GM12878 (cell line): ENCODE data around the gene SUSD1. TPM values are rescaled to one million over a fixed set of nuclear protein-coding genes. Genes with fewer than 3 reads are reported as not detected.

Source experiments
- ATAC-seq: fragments of 200-7000 bp; cut with Tn5 transposase; 3 replicates; pipeline ENCODE4 v1.9.1; 2020; ENCODE audit warnings: mild to moderate bottlenecking, moderate library complexity
- BruUV-seq: library from RNA; stranded (reverse); fragments of 400-500 nt; replicated peaks from 2 replicates; lab custom pipeline; 2021; lab: Mats Ljungman, UMichigan
- CTCF ChIA-PET: fragments of 300-600 bp; sonication (Branson Sonifier 250); formaldehyde crosslinking; extraction: SDS; loops from one replicate; lab custom pipeline; 2021; ENCODE audit warnings: inconsistent platforms; lab: Yijun Ruan, JAX
- POLR2A ChIA-PET: fragments of 350-600 bp; formaldehyde crosslinking; extraction: SDS; loops from one replicate; lab custom pipeline; 2021; ENCODE audit warnings: inconsistent platforms; lab: Charles Lee
- RAD21 ChIA-PET: fragments of 300-600 bp; sonication (Branson Sonifier 250); formaldehyde crosslinking; loops from one replicate; lab custom pipeline; 2023; ENCODE audit warnings: antibody characterized with exemption; ENCODE audit not compliant: unreplicated experiment; lab: Charles Lee
- SMC1A ChIA-PET: fragments of 300-600 bp; sonication (Branson Sonifier 250); formaldehyde crosslinking; loops from one replicate; lab custom pipeline; 2023; ENCODE audit not compliant: unreplicated experiment, uncharacterized antibody; lab: Charles Lee
- DNase-seq: peaks from one replicate; pipeline ENCODE4 v3.0.0-alpha.2; 2011; ENCODE audit warnings: low read depth, low spot score
- FAIRE-seq: peaks from 3 replicates; lab custom pipeline; 2011; peaks lifted over from hg19 to GRCh38; lab: Jason Lieb, UNC
- H2AFZ ChIP-seq: 2 replicates; pipeline ENCODE4 v1.6.0; 2011; ENCODE audit warnings: low read depth, low read length, control low read depth; ENCODE audit not compliant: control insufficient read depth
- H3K27ac ChIP-seq: 2 replicates; pipeline ENCODE4 v1.5.1; 2011; ENCODE audit warnings: control low read depth; ENCODE audit not compliant: control insufficient read depth, insufficient read depth
- H3K27me3 ChIP-seq, 2 experiments: replicated peaks in 1 of 2; 2 replicates each; pipeline versions ENCODE4 v1.6.0 to v1.6.1; 2011; ENCODE audit warnings: low read length in 1 of 2; ENCODE audit not compliant: control insufficient read depth in 2 of 2, insufficient read depth in 2 of 2
- H3K36me3 ChIP-seq, 2 experiments: 2 replicates each; pipeline ENCODE4 v1.5.1; 2011; ENCODE audit warnings: low read length in 1 of 2; ENCODE audit not compliant: control insufficient read depth in 2 of 2, insufficient read depth in 2 of 2
- H3K4me1 ChIP-seq: 2 replicates; pipeline ENCODE4 v1.6.1; 2011; ENCODE audit warnings: mild to moderate bottlenecking, low read length, moderate library complexity, mixed read lengths; ENCODE audit not compliant: control insufficient read depth, insufficient read depth
- H3K4me2 ChIP-seq: 2 replicates; pipeline ENCODE4 v1.6.0; 2011; ENCODE audit warnings: control low read depth; ENCODE audit not compliant: control insufficient read depth, insufficient read depth
- H3K4me3 ChIP-seq: fragments of 200-600 bp; sonication (generic); 2 replicates; pipeline ENCODE4 v1.5.1; 2016
- H3K79me2 ChIP-seq: 2 replicates; pipeline ENCODE4 v1.6.0; 2011; ENCODE audit warnings: low read length; ENCODE audit not compliant: control insufficient read depth, insufficient read depth
- H3K9ac ChIP-seq: 2 replicates; pipeline ENCODE4 v1.8.0; 2011; ENCODE audit warnings: low read length, control low read depth, mixed read lengths; ENCODE audit not compliant: control insufficient read depth, insufficient read depth
- H3K9me3 ChIP-seq: replicated peaks from 3 replicates; pipeline ENCODE4 v1.5.1; 2011; ENCODE audit warnings: mild to moderate bottlenecking, low read length; ENCODE audit not compliant: control insufficient read depth, insufficient read depth
- H4K20me1 ChIP-seq: 2 replicates; pipeline ENCODE4 v1.6.0; 2011; ENCODE audit not compliant: control insufficient read depth, insufficient read depth
- DPF2 ChIP-seq: fragments of 450-650 bp; IDR thresholded peaks from 2 replicates; pipeline ENCODE4 v1.6.1; 2017; ENCODE audit warnings: mild to moderate bottlenecking
- MEF2A ChIP-seq: IDR thresholded peaks from 2 replicates; pipeline ENCODE4 v1.6.1; 2011; ENCODE audit warnings: low read depth, mild to moderate bottlenecking, low read length, moderate library complexity; ENCODE audit not compliant: insufficient read depth
- PKNOX1 ChIP-seq: fragments of 450-650 bp; IDR thresholded peaks from 2 replicates; pipeline ENCODE4 v1.6.1; 2016; ENCODE audit warnings: mild to moderate bottlenecking
- RB1 ChIP-seq: fragments of 450-650 bp; formaldehyde crosslinking; IDR thresholded peaks from 2 replicates; pipeline ENCODE4 v1.6.1; 2017; ENCODE audit warnings: mild to moderate bottlenecking, borderline replicate concordance
- RELB ChIP-seq: fragments of 450-650 bp; IDR thresholded peaks from 2 replicates; pipeline ENCODE4 v1.6.1; 2017; ENCODE audit warnings: low read depth, mild to moderate bottlenecking, moderate library complexity
- SIX5 ChIP-seq: IDR thresholded peaks from 2 replicates; pipeline ENCODE4 v1.6.1; 2011; ENCODE audit warnings: mild to moderate bottlenecking, low read depth, low read length, moderate library complexity; ENCODE audit not compliant: severe bottlenecking
- TARDBP ChIP-seq: IDR thresholded peaks from 2 replicates; pipeline ENCODE4 v1.6.1; 2016; ENCODE audit warnings: borderline replicate concordance
- ZNF622 ChIP-seq: fragments of 450-650 bp; IDR thresholded peaks from 2 replicates; pipeline ENCODE4 v1.6.1; 2017; ENCODE audit warnings: mild to moderate bottlenecking, inconsistent platforms
- WGBS: methylation state at CpG from one replicate; pipeline ENCODE4 v1.1.6; 2016; ENCODE audit warnings: low lambda C conversion rate; ENCODE audit not compliant: insufficient replicate concordance, insufficient coverage; ENCODE audit errors: missing lambda C conversion rate; 5-methylcytosine and 5-hydroxymethylcytosine counted together
- in situ Hi-C: fragments of 300-500 bp; cut with MboI; formaldehyde crosslinking; loops from 9 replicates; pipeline ENCODE4 v1.14.3; 2018; ENCODE audit warnings: mixed read lengths
- intact Hi-C: fragments of 100-400 bp; cut with micrococcal nuclease; formaldehyde crosslinking; loops from one replicate; pipeline ENCODE4 v1.14.2; 2022; ENCODE audit not compliant: unreplicated experiment
- polyA plus RNA-seq, 11 experiments: library from polyadenylated mRNA; depleted of rRNA in 4 of 11; unstranded in 6 of 11; stranded (reverse) in 5 of 11; fragments of >200 nt; fragmentation: Nextera tagmentation in 4 of 11; fragmentation: Illumina TruSeq in 1 of 11; extraction: Ambion mirVana in 4 of 11; extraction: Trizol in 1 of 11; gene quantifications; 1 replicate in 1 of 11; 2 replicates in 10 of 11; pipeline versions ENCODE4 v1.2.1 to v1.2.3, GENCODE V29; 2011 to 2016; ENCODE audit warnings: inconsistent platforms in 2 of 11, missing spikeins in 2 of 11, low read depth in 1 of 11
- total RNA-seq, 4 experiments: library from RNA; depleted of rRNA in 3 of 4; stranded (reverse); fragments of >200 nt in 3 of 4; fragmentation: Illumina TruSeq in 1 of 4; extraction: Trizol in 1 of 4; gene quantifications; 2 replicates each; pipeline versions ENCODE4 v1.2.1 to v1.2.3, GENCODE V29; 2013 to 2021

The SUSD1 gene
- total and polyA plus RNA-seq, 10 of the 15 experiments (the other 5 are each of a cell fraction or from before 2014, with no cell fraction given) = 6.7 to 20.8 (median 13.2) TPM

GRCh38 chr9:112166176-112167140, 8.6 kb downstream of the SUSD1 start:
- BruUV-seq = no TSS peak
- ChIA-PET POLR2A (no interaction called here), CTCF (interaction anchor here (0.6 kb wide), 1 partner anchor 373 kb away, joined by 3 read pairs; no protein-coding TSS in a partner anchor), RAD21 (no interaction called here), SMC1A (interaction anchor here (0.7 kb wide), 1 partner anchor 218 kb away, joined by 3 read pairs; no protein-coding TSS in a partner anchor)
- 81% methylated on average over 12 of the region's 12 CpGs for WGBS
- Histone ChIP-seq H3K27ac (no peak overlapping the region), H3K4me3 (no peak overlapping the region), H4K20me1 (no peaks in the 10 kb centered on the region), H3K9me3 (no peaks in the 10 kb centered on the region), H3K79me2 (no peaks in the 10 kb centered on the region), H2AFZ (no peak overlapping the region), H3K27me3 (no peaks in the 10 kb centered on the region), H3K4me1 (peaks cover 8% of the 10 kb centered on the region), H3K4me2 (no peak overlapping the region), H3K9ac (no peak overlapping the region), H3K36me3 (no peaks in the 10 kb centered on the region)
- DNase-seq (no peak), FAIRE-seq (no peak), ATAC-seq (no peak)
- TF ChIP-seq SIX5 = no peak
- TF ChIP-seq MEF2A = no peak
- TF ChIP-seq PKNOX1 = no peak
- no peak for TF ChIP-seq TARDBP
- TF ChIP-seq DPF2 = no peak
- TF ChIP-seq ZNF622 = no peak
- TF ChIP-seq RB1 = no peak
- no peak for TF ChIP-seq RELB
- intact Hi-C loops (no loop called here), in situ Hi-C loops (loop anchor here (5.0 kb wide), 1 partner anchor 51 kb away; no protein-coding TSS in a partner anchor)
